ENCODE results near the gene SEC16A.

GRCh38 chr9:136482046-136482792, 621 bp downstream of the SEC16A start:
- TF ChIP-seq SIN3A (IDR thresholded peaks at IDR 0.05; ENCODE audit: borderline replicate concordance, insufficient read depth, low read length) (no peak), FOXP2 (optimal IDR thresholded peaks at IDR 0.05; ENCODE audit: borderline replicate concordance, extremely low read depth, extremely low read length, insufficient read depth) (no peak), POLR2AphosphoS5 (IDR thresholded peaks at IDR 0.05; ENCODE audit: low read depth, low read length) (0 out of 2 replicates have a peak, but pooled peaks have one; percentile 3), REST (IDR thresholded peaks at IDR 0.05; ENCODE audit: insufficient read depth in 1 of 2, low read depth in 2 of 2, low read length in 2 of 2) (no peak)

Data from PFSK-1 (cell line).